ENCODE results near the gene ZNF823.
"Not testable (repeated sequence)": the region's sequence is repeated elsewhere in the genome, so short reads cannot be mapped to it uniquely, and the experiment has no call there.

The ZNF823 gene

DNA sequence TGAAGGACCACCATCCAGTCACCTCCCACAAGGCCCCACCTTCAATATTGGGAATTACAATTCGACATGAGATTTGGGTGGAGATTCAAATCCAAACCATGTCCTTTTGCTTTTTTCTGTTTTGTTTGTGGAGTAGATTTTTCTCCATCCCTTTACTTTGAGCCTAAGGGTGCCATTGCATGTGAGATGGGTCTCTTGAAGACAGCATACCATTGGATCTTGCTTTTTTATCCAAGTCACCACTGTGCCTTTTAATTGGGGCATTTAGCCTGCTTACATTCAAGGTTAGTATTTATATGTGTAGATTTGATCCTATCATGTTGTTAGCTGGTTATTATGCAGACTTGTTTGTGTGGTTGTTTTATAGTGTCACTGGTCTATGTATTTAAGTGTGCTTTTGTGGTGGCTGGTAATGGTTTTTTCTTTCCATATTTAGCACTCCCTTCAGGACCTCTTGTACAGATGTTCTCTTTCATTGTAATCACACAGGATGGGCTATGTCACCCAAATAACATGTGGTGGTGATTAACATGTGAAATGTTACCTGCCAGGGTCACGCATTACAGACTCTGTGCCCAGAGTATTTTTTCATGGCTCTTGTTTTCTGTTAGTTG is 58.0 kb downstream of the ZNF823 start:
- no peak for DNase-seq (ENCODE audit: low read depth)

DNA sequence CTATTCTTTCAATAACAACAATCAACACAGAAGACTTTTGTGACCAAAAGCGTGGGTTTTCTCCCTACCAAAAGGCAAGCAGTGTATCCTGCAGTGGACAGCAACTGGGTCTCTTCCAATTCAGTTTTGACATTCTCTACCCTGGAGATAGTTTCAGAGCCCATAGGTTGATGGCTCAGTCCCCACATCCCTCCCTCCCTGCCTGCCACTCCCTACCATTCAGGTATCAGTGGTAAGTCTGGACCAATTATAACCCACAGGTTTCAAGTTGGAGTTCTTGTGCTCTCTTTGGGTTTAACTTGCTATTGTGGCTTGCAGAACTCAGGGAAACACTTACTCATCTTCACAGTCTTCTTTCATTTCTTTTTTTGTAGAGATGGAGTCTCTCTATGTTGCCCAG is 60.2 kb downstream of the ZNF823 start:
- DNase-seq (ENCODE audit: low read depth), result no peak

DNA sequence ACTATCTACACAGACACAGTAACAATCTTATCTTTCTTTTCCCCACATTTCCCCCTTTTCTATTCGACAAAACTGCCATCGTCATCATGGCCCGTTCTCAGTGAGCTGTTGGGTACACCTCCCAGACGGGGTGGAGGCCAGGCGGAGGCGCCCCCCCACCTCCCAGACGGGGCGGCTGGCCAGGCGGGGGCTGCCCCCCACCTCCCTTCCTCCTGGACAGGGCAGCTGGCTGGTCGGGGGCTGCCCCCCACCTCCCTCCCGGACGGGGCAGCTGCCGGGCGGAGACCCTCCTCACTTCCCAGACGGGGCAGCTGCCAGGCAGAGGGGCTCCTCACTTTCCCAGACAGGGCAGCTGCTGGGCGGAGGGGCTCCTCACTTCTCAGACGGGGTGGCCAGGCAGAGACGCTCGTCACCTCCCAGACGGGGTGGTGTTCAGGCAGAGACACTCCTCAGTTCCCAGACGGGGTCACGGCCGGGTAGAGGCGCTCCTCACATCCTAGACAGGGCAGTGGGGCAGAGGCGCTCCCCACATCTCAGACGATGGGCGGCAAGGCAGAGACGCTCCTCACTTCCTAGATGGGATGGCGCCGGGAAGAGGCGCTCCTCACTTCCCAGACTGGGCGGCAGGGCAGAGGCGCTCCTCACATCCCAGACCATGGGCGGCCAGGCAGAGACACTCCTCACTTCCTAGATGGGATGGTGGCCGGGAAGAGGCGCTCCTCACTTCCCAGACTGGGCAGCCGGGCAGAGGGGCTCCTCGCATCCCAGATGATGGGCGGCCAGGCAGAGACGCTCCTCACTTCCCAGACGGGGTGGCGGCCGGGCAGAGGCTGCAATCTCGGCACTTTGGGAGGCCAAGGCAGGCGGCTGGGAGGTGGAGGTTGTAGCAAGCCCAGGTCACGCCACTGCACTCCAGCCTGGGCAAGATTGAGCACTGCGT is 61.8 kb downstream of the ZNF823 start:
- DNase-seq (ENCODE audit: low read depth), result not testable (repeated sequence)

GRCh38 chr19:11675569-11675968 is 63.2 kb downstream of the ZNF823 start:
- DNase-seq (ENCODE audit: low read depth), result no peak

DNA sequence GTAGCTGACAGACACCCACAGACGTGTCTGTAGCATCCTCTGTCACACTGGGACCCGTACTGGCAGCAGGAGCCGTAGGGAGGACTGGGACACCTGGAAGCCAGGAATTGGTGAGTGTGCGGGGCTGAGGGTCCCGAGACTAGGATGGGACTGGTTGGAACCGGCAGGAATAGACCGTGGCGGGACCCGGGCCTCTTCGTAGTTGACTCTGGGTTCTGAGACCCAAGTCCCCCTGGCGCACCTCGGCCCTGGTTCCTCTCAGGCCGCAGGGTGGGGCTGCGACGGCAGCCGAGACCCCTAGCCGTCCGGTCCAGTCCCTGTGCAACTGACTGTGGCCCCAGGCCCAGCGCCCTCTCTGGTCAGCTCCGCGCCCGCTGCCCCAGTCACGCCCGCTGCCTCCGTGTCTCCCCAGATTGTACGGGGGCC is 64.7 kb downstream of the ZNF823 start:
- DNase-seq (ENCODE audit: low read depth), result no peak

- DNase-seq (ENCODE audit: low read depth), result no peak
These were observed 65.1 kb downstream of the ZNF823 start for GRCh38 chr19:11673608-11674041.

All from stimulated activated CD4-positive, alpha-beta T cell treated with anti-CD3 and anti-CD28 coated beads, Interleukin-2, amount 100 ng/mL, for 4 hours (primary cell).